ENCODE data around the gene ITGA1. TPM values are rescaled to one million over a fixed set of nuclear protein-coding genes. Genes with fewer than 3 reads are reported as not detected.

The ITGA1 gene
- total and polyA plus RNA-seq, 2 of the 8 experiments (the other 6 are each of a cell fraction or from before 2014, with no cell fraction given): 2.3 to 9.0 TPM

DNA sequence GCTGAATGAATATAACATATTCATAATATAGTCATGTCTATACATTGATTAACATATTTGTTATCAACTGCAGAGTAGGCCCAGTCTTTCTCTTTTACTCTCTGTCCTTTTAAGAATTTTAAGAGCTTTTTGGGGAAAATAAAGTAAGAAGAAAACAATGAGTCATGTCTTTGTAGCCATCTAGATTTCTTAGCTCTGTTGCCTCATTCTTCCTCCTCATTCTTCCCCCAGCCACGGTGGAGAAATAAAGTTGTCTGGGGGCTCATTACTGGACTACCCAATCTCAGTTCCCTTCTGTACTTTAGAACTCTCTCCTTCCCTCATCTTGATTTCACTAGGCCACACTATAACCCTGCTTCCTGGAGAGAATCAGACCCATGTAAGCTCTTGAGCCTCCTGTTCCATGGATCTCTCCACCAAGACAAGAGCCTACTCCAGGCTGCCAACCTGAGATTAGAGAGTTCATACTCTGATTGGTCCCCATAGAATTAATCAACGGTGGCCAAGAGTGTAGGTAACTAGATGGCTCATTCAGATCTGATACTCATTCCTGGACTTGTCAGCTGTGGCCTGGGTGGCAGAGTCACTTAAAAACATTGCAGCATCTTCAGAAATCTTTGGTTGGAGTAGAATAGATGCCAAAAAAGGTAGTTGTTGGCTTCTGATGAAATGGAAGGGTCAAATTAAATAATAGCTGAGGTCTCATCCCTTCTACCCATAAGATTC, 44.2 kb downstream of the ITGA1 start (continued):
- TF ChIP-seq RBBP5 (IDR thresholded peaks at IDR 0.05; ENCODE audit: borderline replicate concordance, low read depth, low read length) (no peak), RNF2 (IDR thresholded peaks at IDR 0.05; ENCODE audit: borderline replicate concordance, low read depth, low read length, missing control alignments, poor library complexity, severe bottlenecking) (no peak), ZNF274 (IDR thresholded peaks at IDR 0.05; ENCODE audit: borderline replicate concordance, extremely low read depth, low read length) (no peak), ATF2 (IDR thresholded peaks at IDR 0.05; ENCODE audit: low read length) (no peak)
